ENCODE data around the gene GPD1L. TPM values are rescaled to one million over a fixed set of nuclear protein-coding genes. Genes with fewer than 3 reads are reported as not detected.
A peak's percentile ranks its signal among the peaks of the same experiment; 100 is the strongest.

Gene GPD1L
- total and polyA plus RNA-seq, 2 of the 13 experiments (the other 11 are each of a cell fraction or from before 2014, with no cell fraction given) = 4.9 to 13.7 TPM

DNA sequence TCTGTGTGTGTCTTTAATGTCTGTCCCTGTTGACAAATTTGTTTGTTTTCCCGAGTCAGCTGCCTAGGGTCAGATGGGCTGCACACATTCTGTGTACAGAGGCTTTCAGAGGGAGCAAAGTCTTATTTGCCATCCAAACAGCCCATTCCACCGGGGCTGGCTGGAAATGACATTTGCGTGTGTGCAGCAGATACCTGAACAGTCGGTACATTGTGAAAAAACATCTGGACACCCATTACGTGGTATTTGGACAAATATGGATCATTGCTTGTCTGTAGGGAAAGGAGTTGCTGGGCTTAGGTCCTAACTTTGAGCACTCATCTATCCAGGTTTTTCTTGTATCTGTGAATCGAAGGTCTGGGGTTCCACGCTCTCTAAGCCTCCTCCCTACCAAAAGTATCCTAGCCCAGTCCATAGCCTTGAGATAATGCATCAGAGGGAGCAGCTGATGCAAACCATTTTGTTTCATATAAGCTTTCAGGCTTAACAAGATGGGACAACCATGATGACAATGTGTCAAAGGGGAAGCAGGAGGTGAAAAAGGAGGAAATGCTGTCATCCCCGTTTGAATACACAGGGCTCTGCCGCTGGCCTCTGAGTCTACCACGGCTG lies 109.9 kb downstream of the GPD1L start (continued):
- TF ChIP-seq CEBPB (IDR thresholded peaks at IDR 0.05; ENCODE audit: borderline replicate concordance, low read depth, low read length) (peak; percentile 45; the same call in 1 of the 2 replicates), ZFP1 (CRISPR knock-in tag; IDR thresholded peaks at IDR 0.05) (peak; percentile 54; the same call in 1 of the 2 replicates), SMARCE1 (IDR thresholded peaks at IDR 0.05; ENCODE audit: borderline replicate concordance) (peak; percentile 75; the same call in 1 of the 2 replicates), BHLHE40 (IDR thresholded peaks at IDR 0.05; ENCODE audit: low read length) (peak; percentile 80), POLR2G (IDR thresholded peaks at IDR 0.05; ENCODE audit: low read depth, low read length) (peak; percentile 64), NFE2L1 (CRISPR knock-in tag; IDR thresholded peaks at IDR 0.05; ENCODE audit: borderline replicate concordance) (no peak), ZBTB7A (CRISPR knock-in tag; IDR thresholded peaks at IDR 0.05) (no peak), RFX5 (IDR thresholded peaks at IDR 0.05; ENCODE audit: low read depth, low read length) (no peak), JDP2 (CRISPR knock-in tag; IDR thresholded peaks at IDR 0.05; ENCODE audit: borderline replicate concordance) (peak; percentile 71; the same call in 1 of the 2 replicates), MLX (CRISPR knock-in tag; IDR thresholded peaks at IDR 0.05) (peak; percentile 96), RNF219 (CRISPR knock-in tag; IDR thresholded peaks at IDR 0.05) (0 out of 2 replicates have a peak, but pooled peaks have one; percentile 7), ZNF441 (CRISPR knock-in tag; IDR thresholded peaks at IDR 0.05; ENCODE audit: borderline replicate concordance) (no peak), HNRNPL (IDR thresholded peaks at IDR 0.05; ENCODE audit: low read depth, low read length) (no peak), SNRNP70 (IDR thresholded peaks at IDR 0.05; ENCODE audit: low read depth, low read length) (no peak), ZFY (CRISPR knock-in tag; IDR thresholded peaks at IDR 0.05) (no peak)
- TF ChIP-seq, protein P1, sequence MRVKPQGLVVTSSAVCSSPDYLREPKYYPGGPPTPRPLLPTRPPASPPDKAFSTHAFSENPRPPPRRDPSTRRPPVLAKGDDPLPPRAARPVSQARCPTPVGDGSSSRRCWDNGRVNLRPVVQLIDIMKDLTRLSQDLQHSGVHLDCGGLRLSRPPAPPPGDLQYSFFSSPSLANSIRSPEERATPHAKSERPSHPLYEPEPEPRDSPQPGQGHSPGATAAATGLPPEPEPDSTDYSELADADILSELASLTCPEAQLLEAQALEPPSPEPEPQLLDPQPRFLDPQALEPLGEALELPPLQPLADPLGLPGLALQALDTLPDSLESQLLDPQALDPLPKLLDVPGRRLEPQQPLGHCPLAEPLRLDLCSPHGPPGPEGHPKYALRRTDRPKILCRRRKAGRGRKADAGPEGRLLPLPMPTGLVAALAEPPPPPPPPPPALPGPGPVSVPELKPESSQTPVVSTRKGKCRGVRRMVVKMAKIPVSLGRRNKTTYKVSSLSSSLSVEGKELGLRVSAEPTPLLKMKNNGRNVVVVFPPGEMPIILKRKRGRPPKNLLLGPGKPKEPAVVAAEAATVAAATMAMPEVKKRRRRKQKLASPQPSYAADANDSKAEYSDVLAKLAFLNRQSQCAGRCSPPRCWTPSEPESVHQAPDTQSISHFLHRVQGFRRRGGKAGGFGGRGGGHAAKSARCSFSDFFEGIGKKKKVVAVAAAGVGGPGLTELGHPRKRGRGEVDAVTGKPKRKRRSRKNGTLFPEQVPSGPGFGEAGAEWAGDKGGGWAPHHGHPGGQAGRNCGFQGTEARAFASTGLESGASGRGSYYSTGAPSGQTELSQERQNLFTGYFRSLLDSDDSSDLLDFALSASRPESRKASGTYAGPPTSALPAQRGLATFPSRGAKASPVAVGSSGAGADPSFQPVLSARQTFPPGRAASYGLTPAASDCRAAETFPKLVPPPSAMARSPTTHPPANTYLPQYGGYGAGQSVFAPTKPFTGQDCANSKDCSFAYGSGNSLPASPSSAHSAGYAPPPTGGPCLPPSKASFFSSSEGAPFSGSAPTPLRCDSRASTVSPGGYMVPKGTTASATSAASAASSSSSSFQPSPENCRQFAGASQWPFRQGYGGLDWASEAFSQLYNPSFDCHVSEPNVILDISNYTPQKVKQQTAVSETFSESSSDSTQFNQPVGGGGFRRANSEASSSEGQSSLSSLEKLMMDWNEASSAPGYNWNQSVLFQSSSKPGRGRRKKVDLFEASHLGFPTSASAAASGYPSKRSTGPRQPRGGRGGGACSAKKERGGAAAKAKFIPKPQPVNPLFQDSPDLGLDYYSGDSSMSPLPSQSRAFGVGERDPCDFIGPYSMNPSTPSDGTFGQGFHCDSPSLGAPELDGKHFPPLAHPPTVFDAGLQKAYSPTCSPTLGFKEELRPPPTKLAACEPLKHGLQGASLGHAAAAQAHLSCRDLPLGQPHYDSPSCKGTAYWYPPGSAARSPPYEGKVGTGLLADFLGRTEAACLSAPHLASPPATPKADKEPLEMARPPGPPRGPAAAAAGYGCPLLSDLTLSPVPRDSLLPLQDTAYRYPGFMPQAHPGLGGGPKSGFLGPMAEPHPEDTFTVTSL (CRISPR knock-in tag; IDR thresholded peaks at IDR 0.05; ENCODE audit: borderline replicate concordance) = peak; percentile 100
- TF ChIP-seq, protein P2, sequence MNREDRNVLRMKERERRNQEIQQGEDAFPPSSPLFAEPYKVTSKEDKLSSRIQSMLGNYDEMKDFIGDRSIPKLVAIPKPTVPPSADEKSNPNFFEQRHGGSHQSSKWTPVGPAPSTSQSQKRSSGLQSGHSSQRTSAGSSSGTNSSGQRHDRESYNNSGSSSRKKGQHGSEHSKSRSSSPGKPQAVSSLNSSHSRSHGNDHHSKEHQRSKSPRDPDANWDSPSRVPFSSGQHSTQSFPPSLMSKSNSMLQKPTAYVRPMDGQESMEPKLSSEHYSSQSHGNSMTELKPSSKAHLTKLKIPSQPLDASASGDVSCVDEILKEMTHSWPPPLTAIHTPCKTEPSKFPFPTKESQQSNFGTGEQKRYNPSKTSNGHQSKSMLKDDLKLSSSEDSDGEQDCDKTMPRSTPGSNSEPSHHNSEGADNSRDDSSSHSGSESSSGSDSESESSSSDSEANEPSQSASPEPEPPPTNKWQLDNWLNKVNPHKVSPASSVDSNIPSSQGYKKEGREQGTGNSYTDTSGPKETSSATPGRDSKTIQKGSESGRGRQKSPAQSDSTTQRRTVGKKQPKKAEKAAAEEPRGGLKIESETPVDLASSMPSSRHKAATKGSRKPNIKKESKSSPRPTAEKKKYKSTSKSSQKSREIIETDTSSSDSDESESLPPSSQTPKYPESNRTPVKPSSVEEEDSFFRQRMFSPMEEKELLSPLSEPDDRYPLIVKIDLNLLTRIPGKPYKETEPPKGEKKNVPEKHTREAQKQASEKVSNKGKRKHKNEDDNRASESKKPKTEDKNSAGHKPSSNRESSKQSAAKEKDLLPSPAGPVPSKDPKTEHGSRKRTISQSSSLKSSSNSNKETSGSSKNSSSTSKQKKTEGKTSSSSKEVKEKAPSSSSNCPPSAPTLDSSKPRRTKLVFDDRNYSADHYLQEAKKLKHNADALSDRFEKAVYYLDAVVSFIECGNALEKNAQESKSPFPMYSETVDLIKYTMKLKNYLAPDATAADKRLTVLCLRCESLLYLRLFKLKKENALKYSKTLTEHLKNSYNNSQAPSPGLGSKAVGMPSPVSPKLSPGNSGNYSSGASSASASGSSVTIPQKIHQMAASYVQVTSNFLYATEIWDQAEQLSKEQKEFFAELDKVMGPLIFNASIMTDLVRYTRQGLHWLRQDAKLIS (CRISPR knock-in tag; IDR thresholded peaks at IDR 0.05) = 0 out of 2 replicates have a peak, but pooled peaks have one; percentile 58
